ENCODE results near the gene FAM24A. TPM values are rescaled to one million over a fixed set of nuclear protein-coding genes. Genes with fewer than 3 reads are reported as not detected.

Gene FAM24A
- total RNA-seq, 1 donor from 2014 or later, result not detected

DNA sequence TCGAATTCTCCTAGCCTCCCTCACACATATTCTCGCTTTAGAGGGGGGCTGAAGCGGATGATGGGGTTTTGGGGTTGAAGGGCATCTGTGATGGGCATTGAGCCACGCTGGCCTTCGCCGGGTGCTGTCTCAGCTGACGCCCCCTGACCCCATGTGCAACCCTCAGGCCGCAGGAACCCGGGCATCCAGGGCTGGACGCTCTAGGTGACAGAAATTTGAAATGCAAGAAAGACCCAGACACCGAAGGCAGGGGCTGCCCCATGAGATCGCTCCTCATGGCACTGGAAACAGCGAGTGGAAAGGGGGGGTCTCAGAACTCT is 44.3 kb downstream of the FAM24A start:
- TF ChIP-seq, protein P1, sequence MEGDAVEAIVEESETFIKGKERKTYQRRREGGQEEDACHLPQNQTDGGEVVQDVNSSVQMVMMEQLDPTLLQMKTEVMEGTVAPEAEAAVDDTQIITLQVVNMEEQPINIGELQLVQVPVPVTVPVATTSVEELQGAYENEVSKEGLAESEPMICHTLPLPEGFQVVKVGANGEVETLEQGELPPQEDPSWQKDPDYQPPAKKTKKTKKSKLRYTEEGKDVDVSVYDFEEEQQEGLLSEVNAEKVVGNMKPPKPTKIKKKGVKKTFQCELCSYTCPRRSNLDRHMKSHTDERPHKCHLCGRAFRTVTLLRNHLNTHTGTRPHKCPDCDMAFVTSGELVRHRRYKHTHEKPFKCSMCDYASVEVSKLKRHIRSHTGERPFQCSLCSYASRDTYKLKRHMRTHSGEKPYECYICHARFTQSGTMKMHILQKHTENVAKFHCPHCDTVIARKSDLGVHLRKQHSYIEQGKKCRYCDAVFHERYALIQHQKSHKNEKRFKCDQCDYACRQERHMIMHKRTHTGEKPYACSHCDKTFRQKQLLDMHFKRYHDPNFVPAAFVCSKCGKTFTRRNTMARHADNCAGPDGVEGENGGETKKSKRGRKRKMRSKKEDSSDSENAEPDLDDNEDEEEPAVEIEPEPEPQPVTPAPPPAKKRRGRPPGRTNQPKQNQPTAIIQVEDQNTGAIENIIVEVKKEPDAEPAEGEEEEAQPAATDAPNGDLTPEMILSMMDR (IDR thresholded peaks at IDR 0.05; ENCODE audit: partially characterized antibody, unreplicated experiment), result no peak
- H3K9me3 Mint-ChIP-seq (ENCODE audit: unreplicated experiment), result peaks cover 13% of the 10 kb centered on the region
- H3K4me1 Mint-ChIP-seq (ENCODE audit: low read depth, unreplicated experiment), result peaks cover 3% of the 10 kb centered on the region
- no peak overlapping the region for H3K27ac Mint-ChIP-seq (ENCODE audit: unreplicated experiment)
- H3K4me3 Mint-ChIP-seq (ENCODE audit: unreplicated experiment), result peak overlapping the region; percentile 95
- no peaks in the 10 kb centered on the region for H3K36me3 Mint-ChIP-seq (ENCODE audit: unreplicated experiment)
- peaks cover 6% of the 10 kb centered on the region for H3K27me3 Mint-ChIP-seq (ENCODE audit: unreplicated experiment)
- no peak for DNase-seq

DNA sequence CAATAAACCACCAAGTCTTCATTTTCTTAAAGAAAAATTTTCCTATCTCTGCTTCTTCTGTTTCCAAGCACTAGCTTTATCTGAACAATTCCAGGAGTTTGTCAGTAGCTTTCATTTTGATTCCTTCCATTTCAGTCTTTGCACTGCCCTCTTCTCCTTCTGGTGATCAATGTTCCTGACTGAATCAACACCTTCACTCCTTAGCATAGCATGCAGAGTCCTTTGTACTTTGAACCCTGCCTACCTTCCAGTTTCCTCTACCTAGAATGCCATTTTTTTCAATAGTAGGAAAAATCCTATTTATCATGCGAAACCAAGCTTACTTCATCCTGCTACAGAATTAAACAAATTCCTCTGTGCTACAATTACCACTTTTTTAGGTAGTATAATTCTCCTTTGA is 45.5 kb downstream of the FAM24A start:
- H3K9me3 Mint-ChIP-seq (ENCODE audit: unreplicated experiment), result peaks cover 13% of the 10 kb centered on the region
- TF ChIP-seq, protein P1 (IDR thresholded peaks at IDR 0.05; ENCODE audit: partially characterized antibody, unreplicated experiment), result no peak
- H3K4me3 Mint-ChIP-seq (ENCODE audit: unreplicated experiment), result no peak overlapping the region
- peaks cover 3% of the 10 kb centered on the region for H3K4me1 Mint-ChIP-seq (ENCODE audit: low read depth, unreplicated experiment)
- DNase-seq, result no peak
- H3K27me3 Mint-ChIP-seq (ENCODE audit: unreplicated experiment), result peaks cover 6% of the 10 kb centered on the region
- no peak overlapping the region for H3K27ac Mint-ChIP-seq (ENCODE audit: unreplicated experiment)
- H3K36me3 Mint-ChIP-seq (ENCODE audit: unreplicated experiment), result no peaks in the 10 kb centered on the region

DNA sequence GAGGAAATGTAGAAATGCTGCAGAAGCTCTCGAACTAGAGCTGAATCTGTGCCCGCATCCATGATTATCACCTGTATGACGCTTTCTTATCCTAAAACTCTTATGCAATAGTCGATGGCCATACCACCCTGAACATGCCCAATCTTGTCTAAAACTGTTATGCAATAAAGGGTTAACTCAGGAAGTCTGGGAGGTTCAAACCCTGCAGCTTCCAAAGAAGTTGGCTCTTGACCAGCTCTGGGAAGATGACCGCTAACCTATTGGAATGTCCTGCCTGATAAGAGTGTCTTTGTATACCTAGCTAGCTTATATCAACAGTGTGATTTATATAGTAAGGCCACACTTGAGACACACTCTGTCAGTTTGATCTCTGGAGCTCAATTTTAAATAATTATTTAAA is 47.1 kb downstream of the FAM24A start:
- Mint-ChIP-seq H3K9me3 (ENCODE audit: unreplicated experiment) (peaks cover 13% of the 10 kb centered on the region), H3K27ac (ENCODE audit: unreplicated experiment) (no peak overlapping the region), H3K4me1 (ENCODE audit: low read depth, unreplicated experiment) (peaks cover 3% of the 10 kb centered on the region), H3K4me3 (ENCODE audit: unreplicated experiment) (no peak overlapping the region), H3K36me3 (ENCODE audit: unreplicated experiment) (no peaks in the 10 kb centered on the region), H3K27me3 (ENCODE audit: unreplicated experiment) (peaks cover 6% of the 10 kb centered on the region)
- TF ChIP-seq, protein P1 (IDR thresholded peaks at IDR 0.05; ENCODE audit: partially characterized antibody, unreplicated experiment), result no peak
- no peak for DNase-seq

DNA sequence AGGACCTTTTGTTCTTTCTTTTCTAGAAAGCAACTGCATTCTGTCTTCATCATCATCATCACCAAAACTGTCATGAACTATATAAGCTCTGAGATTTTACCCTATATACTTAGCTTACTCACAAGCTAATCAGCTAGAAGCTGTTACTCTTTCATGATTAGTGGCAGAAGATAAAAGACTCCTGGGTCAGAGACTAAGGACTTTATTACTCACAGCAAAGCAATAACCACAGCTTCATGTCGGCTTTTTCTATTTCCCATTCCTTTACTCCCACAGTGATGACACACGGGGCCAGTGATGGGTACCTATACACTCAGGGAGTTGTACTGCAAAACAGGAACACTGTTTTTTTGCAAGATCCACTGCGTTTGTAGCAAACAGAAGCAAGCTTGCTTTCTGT is 52.0 kb downstream of the FAM24A start:
- TF ChIP-seq, protein P1 (IDR thresholded peaks at IDR 0.05; ENCODE audit: partially characterized antibody, unreplicated experiment), result no peak
- Mint-ChIP-seq H3K4me1 (ENCODE audit: low read depth, unreplicated experiment) (no peaks in the 10 kb centered on the region), H3K27me3 (ENCODE audit: unreplicated experiment) (peaks cover 2% of the 10 kb centered on the region), H3K27ac (ENCODE audit: unreplicated experiment) (no peak overlapping the region), H3K4me3 (ENCODE audit: unreplicated experiment) (no peak overlapping the region), H3K36me3 (ENCODE audit: unreplicated experiment) (peaks cover 12% of the 10 kb centered on the region), H3K9me3 (ENCODE audit: unreplicated experiment) (peaks cover 4% of the 10 kb centered on the region)
- no peak for DNase-seq

Other genes with a start within 250 kb of the FAM24A start
- gene C10orf120, start 210.8 kb upstream of the FAM24A start, total RNA-seq (ENCODE audit: unreplicated experiment), result not detected
- 2.4 TPM for gene CUZD1, start 64.8 kb upstream of the FAM24A start, total RNA-seq (ENCODE audit: unreplicated experiment)
- 15.9 TPM for gene FAM24B, start 31.0 kb upstream of the FAM24A start, total RNA-seq (ENCODE audit: unreplicated experiment)
- 14.0 TPM for gene C10orf88, start 43.6 kb downstream of the FAM24A start, total RNA-seq (ENCODE audit: unreplicated experiment)
- gene PSTK, start 69.8 kb downstream of the FAM24A start, total RNA-seq (ENCODE audit: unreplicated experiment), result 3.8 TPM
- gene IKZF5, start 98.2 kb downstream of the FAM24A start, total RNA-seq (ENCODE audit: unreplicated experiment), result 9.5 TPM
- 9.9 TPM for gene ACADSB, start 98.4 kb downstream of the FAM24A start, total RNA-seq (ENCODE audit: unreplicated experiment)
- gene HMX3, start 225.4 kb downstream of the FAM24A start, total RNA-seq (ENCODE audit: unreplicated experiment), result not detected
- gene HMX2, start 237.5 kb downstream of the FAM24A start, total RNA-seq (ENCODE audit: unreplicated experiment), result not detected
- gene BUB3, start 243.8 kb downstream of the FAM24A start, total RNA-seq (ENCODE audit: unreplicated experiment), result 81.1 TPM